Neural cell (in vitro differentiated cells): Measurements from ENCODE around the gene ANKRD44. TPM values are rescaled to one million over a fixed set of nuclear protein-coding genes. Genes with fewer than 3 reads are reported as not detected.

ENCODE experiments used
- H2AFZ ChIP-seq: fragments of 200-600, 300-800 bp; sonication (generic), shearing (Covaris generic); 2 replicates; pipeline ENCODE4 v1.6.0; 2014; ENCODE audit warnings: low read depth, mild to moderate bottlenecking, antibody characterized with exemption, low read length, moderate library complexity
- H3F3A ChIP-seq: fragments of 200-600 bp; shearing (Covaris generic); 2 replicates; pipeline ENCODE4 v1.6.1; 2016; ENCODE audit warnings: mild to moderate bottlenecking, moderate library complexity, mixed read lengths, antibody characterized with exemption, low read length; ENCODE audit not compliant: insufficient read depth, poor library complexity, severe bottlenecking
- H3K27ac ChIP-seq: fragments of 200-600, 300-800 bp; sonication (generic), shearing (Covaris generic); 2 replicates; pipeline ENCODE4 v1.5.1; 2014; ENCODE audit warnings: mild to moderate bottlenecking, low read length, moderate library complexity
- H3K27me3 ChIP-seq: fragments of 300-800, 200-600 bp; sonication (generic), shearing (Covaris generic); 2 replicates; pipeline ENCODE4 v1.6.0; 2014; ENCODE audit warnings: mild to moderate bottlenecking, low read depth, low read length, moderate library complexity; ENCODE audit not compliant: insufficient read depth
- H3K36me3 ChIP-seq: fragments of 300-800, 200-600 bp; sonication (generic), shearing (Covaris generic); 2 replicates; pipeline ENCODE4 v1.5.1; 2014; ENCODE audit warnings: mild to moderate bottlenecking, antibody characterized with exemption, low read length, moderate library complexity; ENCODE audit not compliant: insufficient read depth
- H3K4me2 ChIP-seq: fragments of 300-800, 200-600 bp; sonication (generic), shearing (Covaris generic); 2 replicates; pipeline ENCODE4 v1.6.0; 2014; ENCODE audit warnings: mild to moderate bottlenecking, low read length
- H3K4me3 ChIP-seq: fragments of 300-800, 200-600 bp; sonication (generic), shearing (Covaris generic); 2 replicates; pipeline ENCODE4 v1.5.1; 2014; ENCODE audit warnings: mild to moderate bottlenecking, low read length, moderate library complexity
- H3K79me2 ChIP-seq: fragments of 200-600 bp; shearing (Covaris generic); replicated peaks from 2 replicates; pipeline ENCODE4 v1.6.0; 2014; ENCODE audit warnings: mild to moderate bottlenecking, low read length, moderate library complexity; ENCODE audit not compliant: insufficient read depth
- H3K9ac ChIP-seq: fragments of 300-800, 200-600 bp; sonication (generic), shearing (Covaris generic); 2 replicates; pipeline ENCODE4 v1.6.1; 2016; ENCODE audit warnings: mild to moderate bottlenecking, low read length, mixed read lengths
- H3K9me2 ChIP-seq: fragments of 200-600 bp; shearing (Covaris generic); 2 replicates; pipeline ENCODE4 v1.6.1; 2016; ENCODE audit warnings: mild to moderate bottlenecking, low read length, mixed read lengths; ENCODE audit not compliant: insufficient read depth
- H3K9me3 ChIP-seq: fragments of 200-600, 300-800 bp; sonication (generic), shearing (Covaris generic); 2 replicates; pipeline ENCODE4 v1.6.1; 2016; ENCODE audit warnings: mild to moderate bottlenecking, mixed run types, low read length, moderate library complexity, mixed read lengths
- H4K20me1 ChIP-seq: fragments of 200-600 bp; shearing (Covaris generic); 2 replicates; pipeline ENCODE4 v1.6.1; 2016; ENCODE audit warnings: mild to moderate bottlenecking, mixed run types; ENCODE audit not compliant: insufficient read depth
- EP300 ChIP-seq: fragments of 450-650 bp; conservative IDR thresholded peaks from 2 replicates; pipeline ENCODE4 v1.6.1; 2014; ENCODE audit warnings: antibody characterized with exemption, mild to moderate bottlenecking, moderate library complexity; ENCODE audit not compliant: poor library complexity, severe bottlenecking
- EZH2 ChIP-seq: fragments of 200-600, 300-800 bp; shearing (Covaris generic), sonication (generic); IDR thresholded peaks from 2 replicates; pipeline ENCODE4 v1.6.1; 2014; ENCODE audit warnings: antibody characterized with exemption, low read length, borderline replicate concordance, mild to moderate bottlenecking; ENCODE audit not compliant: insufficient read depth, poor library complexity, severe bottlenecking
- MXI1 ChIP-seq: fragments of 450-650 bp; conservative IDR thresholded peaks from 2 replicates; pipeline ENCODE4 v1.6.1; 2014; ENCODE audit warnings: antibody characterized with exemption, mild to moderate bottlenecking; ENCODE audit not compliant: poor library complexity, severe bottlenecking
- POLR2AphosphoS5 ChIP-seq: IDR thresholded peaks from 2 replicates; pipeline ENCODE4 v1.6.1; 2012
- RAD21 ChIP-seq: fragments of 450-650 bp; conservative IDR thresholded peaks from 2 replicates; pipeline ENCODE4 v1.6.1; 2014; ENCODE audit warnings: antibody characterized with exemption, mild to moderate bottlenecking, moderate library complexity
- SMC3 ChIP-seq: fragments of 450-650 bp; conservative IDR thresholded peaks from 2 replicates; pipeline ENCODE4 v1.6.1; 2014; ENCODE audit warnings: antibody characterized with exemption, mild to moderate bottlenecking, moderate library complexity; ENCODE audit not compliant: poor library complexity
- TAF1 ChIP-seq: IDR thresholded peaks from 2 replicates; pipeline ENCODE4 v1.6.1; 2012; ENCODE audit warnings: low read depth
- polyA plus RNA-seq: library from polyadenylated mRNA; depleted of rRNA; stranded (reverse); fragments of >200 nt; gene quantifications from 2 replicates; pipeline ENCODE4 v1.2.3, GENCODE V29; 2014
- TF ChIP-seq, protein P1 (sequence below): IDR thresholded peaks from 2 replicates; pipeline ENCODE4 v1.6.1; 2012; ENCODE audit warnings: borderline replicate concordance
- TF ChIP-seq, protein P2 (sequence below): fragments of 450-650 bp; IDR thresholded peaks from 2 replicates; pipeline ENCODE4 v1.5.1; 2014; ENCODE audit warnings: antibody characterized with exemption, mild to moderate bottlenecking, moderate library complexity; ENCODE audit not compliant: poor library complexity, severe bottlenecking

The ANKRD44 gene
- polyA plus RNA-seq, 1 donor from 2014 or later = 94.3 TPM

DNA sequence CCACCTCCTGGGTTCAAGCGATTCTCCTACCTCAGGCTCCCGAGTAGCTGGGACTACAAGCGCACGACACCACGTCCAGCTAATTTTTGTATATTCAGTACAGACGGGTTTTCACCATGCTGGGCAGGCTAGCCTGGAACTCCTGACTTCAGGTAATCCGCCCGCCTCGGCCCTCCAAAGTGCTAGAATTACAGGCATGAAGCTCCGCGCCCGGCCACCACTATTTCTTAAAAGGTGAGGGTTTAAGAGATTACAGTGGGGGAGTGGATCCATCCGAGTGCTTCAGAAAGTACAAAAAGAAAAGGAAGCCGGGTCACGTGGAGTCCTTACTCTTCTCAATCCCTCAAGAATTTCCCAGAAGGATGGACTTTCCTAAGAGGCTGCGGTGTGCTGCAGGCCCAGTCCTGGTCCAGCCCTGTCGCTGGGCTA lies 146.9 kb downstream of the ANKRD44 start:
- H3K79me2 ChIP-seq = no peaks in the 10 kb centered on the region
- H3K4me2 ChIP-seq = no peak overlapping the region
- H2AFZ ChIP-seq = no peak overlapping the region
- H3K27ac ChIP-seq = no peak overlapping the region
- H4K20me1 ChIP-seq = no peaks in the 10 kb centered on the region
- no peak for TF ChIP-seq RAD21
- TF ChIP-seq TAF1 = no peak
- TF ChIP-seq POLR2AphosphoS5 = no peak
- no peaks in the 10 kb centered on the region for H3K9me3 ChIP-seq
- no peaks in the 10 kb centered on the region for H3K27me3 ChIP-seq
- H3F3A ChIP-seq = no peaks in the 10 kb centered on the region
- H3K4me3 ChIP-seq = no peak overlapping the region
- H3K36me3 ChIP-seq = no peaks in the 10 kb centered on the region
- no peaks in the 10 kb centered on the region for H3K9me2 ChIP-seq
- no peak overlapping the region for H3K9ac ChIP-seq

DNA sequence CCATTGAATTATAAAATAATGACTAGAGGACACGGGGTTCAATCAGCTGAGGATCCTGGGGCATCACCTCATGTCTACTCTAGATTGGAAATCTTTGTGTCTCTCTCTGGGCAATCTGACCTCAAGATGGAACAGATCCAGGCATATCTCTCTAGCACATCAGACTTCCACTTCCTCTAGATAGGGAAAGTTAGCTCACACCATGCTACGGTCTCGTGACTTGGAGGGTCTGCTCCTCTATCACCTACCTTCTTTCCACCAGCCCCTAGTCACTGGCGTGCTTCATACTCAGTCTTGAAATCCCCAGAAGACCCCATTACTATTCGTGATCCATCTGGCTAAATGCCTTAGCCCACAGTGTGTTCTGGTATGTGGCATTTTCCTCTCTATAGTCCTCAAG lies 148.8 kb downstream of the ANKRD44 start:
- Histone ChIP-seq H3K4me2 (no peak overlapping the region), H3K9ac (no peak overlapping the region), H4K20me1 (no peaks in the 10 kb centered on the region), H3K36me3 (no peaks in the 10 kb centered on the region), H3K9me3 (no peaks in the 10 kb centered on the region), H2AFZ (no peak overlapping the region), H3K79me2 (no peaks in the 10 kb centered on the region), H3K27me3 (no peaks in the 10 kb centered on the region), H3K9me2 (no peaks in the 10 kb centered on the region), H3K27ac (no peak overlapping the region), H3K4me3 (no peak overlapping the region), H3F3A (no peaks in the 10 kb centered on the region)
- TF ChIP-seq RAD21 (no peak), EP300 (no peak), SMC3 (no peak), MXI1 (no peak), POLR2AphosphoS5 (no peak), EZH2 (no peak), TAF1 (no peak)
- TF ChIP-seq, protein P1, sequence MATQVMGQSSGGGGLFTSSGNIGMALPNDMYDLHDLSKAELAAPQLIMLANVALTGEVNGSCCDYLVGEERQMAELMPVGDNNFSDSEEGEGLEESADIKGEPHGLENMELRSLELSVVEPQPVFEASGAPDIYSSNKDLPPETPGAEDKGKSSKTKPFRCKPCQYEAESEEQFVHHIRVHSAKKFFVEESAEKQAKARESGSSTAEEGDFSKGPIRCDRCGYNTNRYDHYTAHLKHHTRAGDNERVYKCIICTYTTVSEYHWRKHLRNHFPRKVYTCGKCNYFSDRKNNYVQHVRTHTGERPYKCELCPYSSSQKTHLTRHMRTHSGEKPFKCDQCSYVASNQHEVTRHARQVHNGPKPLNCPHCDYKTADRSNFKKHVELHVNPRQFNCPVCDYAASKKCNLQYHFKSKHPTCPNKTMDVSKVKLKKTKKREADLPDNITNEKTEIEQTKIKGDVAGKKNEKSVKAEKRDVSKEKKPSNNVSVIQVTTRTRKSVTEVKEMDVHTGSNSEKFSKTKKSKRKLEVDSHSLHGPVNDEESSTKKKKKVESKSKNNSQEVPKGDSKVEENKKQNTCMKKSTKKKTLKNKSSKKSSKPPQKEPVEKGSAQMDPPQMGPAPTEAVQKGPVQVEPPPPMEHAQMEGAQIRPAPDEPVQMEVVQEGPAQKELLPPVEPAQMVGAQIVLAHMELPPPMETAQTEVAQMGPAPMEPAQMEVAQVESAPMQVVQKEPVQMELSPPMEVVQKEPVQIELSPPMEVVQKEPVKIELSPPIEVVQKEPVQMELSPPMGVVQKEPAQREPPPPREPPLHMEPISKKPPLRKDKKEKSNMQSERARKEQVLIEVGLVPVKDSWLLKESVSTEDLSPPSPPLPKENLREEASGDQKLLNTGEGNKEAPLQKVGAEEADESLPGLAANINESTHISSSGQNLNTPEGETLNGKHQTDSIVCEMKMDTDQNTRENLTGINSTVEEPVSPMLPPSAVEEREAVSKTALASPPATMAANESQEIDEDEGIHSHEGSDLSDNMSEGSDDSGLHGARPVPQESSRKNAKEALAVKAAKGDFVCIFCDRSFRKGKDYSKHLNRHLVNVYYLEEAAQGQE = no peak

DNA sequence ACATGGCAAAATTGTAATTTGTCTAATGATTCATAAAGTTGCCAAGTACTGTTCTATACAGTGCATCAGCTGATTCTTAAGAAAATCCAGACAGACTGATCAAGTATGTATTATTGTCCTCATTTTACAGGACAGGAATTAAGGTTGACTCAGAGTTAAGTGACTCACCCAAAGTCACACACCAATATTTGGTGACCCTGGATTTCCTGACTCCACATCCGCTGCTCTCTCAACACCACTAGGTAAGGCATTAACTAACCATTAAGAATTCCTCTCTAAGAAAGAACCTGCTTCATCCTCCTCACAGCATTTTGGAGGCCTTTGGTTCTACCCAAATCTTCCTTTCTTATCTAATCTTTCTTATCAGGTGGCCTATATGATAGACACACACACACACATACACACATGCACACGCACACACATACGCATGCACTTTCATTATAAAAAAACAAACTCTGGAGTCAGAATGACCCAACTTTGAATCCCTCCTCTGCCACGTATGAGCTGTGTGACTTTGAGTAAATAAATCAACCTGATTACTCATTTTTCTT lies 150.8 kb downstream of the ANKRD44 start:
- TF ChIP-seq SMC3 (no peak), EP300 (no peak), TAF1 (no peak), POLR2AphosphoS5 (no peak), EZH2 (no peak), RAD21 (no peak), MXI1 (no peak)
- TF ChIP-seq, protein P2, sequence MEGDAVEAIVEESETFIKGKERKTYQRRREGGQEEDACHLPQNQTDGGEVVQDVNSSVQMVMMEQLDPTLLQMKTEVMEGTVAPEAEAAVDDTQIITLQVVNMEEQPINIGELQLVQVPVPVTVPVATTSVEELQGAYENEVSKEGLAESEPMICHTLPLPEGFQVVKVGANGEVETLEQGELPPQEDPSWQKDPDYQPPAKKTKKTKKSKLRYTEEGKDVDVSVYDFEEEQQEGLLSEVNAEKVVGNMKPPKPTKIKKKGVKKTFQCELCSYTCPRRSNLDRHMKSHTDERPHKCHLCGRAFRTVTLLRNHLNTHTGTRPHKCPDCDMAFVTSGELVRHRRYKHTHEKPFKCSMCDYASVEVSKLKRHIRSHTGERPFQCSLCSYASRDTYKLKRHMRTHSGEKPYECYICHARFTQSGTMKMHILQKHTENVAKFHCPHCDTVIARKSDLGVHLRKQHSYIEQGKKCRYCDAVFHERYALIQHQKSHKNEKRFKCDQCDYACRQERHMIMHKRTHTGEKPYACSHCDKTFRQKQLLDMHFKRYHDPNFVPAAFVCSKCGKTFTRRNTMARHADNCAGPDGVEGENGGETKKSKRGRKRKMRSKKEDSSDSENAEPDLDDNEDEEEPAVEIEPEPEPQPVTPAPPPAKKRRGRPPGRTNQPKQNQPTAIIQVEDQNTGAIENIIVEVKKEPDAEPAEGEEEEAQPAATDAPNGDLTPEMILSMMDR = no peak
- TF ChIP-seq, protein P1 = no peak
- Histone ChIP-seq H3K36me3 (no peaks in the 10 kb centered on the region), H3K4me3 (no peak overlapping the region), H3K9me2 (no peaks in the 10 kb centered on the region), H3K9ac (no peak overlapping the region), H3F3A (no peaks in the 10 kb centered on the region), H3K4me2 (no peak overlapping the region), H3K27ac (no peak overlapping the region), H3K9me3 (no peaks in the 10 kb centered on the region), H2AFZ (no peak overlapping the region), H3K27me3 (no peaks in the 10 kb centered on the region), H4K20me1 (no peaks in the 10 kb centered on the region), H3K79me2 (no peaks in the 10 kb centered on the region)
